Peyer's patch (tissue), 4 donors: ENCODE data around the gene CYTH3. TPM values are rescaled to one million over a fixed set of nuclear protein-coding genes. Genes with fewer than 3 reads are reported as not detected.
A peak's percentile ranks its signal among the peaks of the same experiment; 100 is the strongest.

Experiments used
- DNase-seq, 3 donors: peaks; one replicate each; pipeline ENCODE4 v3.0.0-alpha.2; 2017 to 2019
- H3K27ac ChIP-seq, 4 donors: fragments of 200-600 bp; sonication (generic); one replicate each; pipeline ENCODE4 v1.5.1; 2016 to 2019
- H3K27me3 ChIP-seq, 2 donors: fragments of 200-600 bp; sonication (generic); one replicate each; pipeline ENCODE4 v1.5.1; 2019
- H3K36me3 ChIP-seq, 3 donors: fragments of 200-600 bp; sonication (generic); one replicate each; pipeline ENCODE4 v1.5.1; 2016 to 2019
- H3K4me1 ChIP-seq, 4 donors: fragments of 200-600 bp; sonication (generic); one replicate each; pipeline ENCODE4 v1.5.1; 2016 to 2019
- H3K4me3 ChIP-seq, 4 donors: fragments of 200-600 bp; sonication (generic); 1 replicate in 3 of 4; 2 replicates in 1 of 4; pipeline ENCODE4 v1.5.1; 2016 to 2019; ENCODE audit warnings: mild to moderate bottlenecking in 1 of 4
- H3K9me3 ChIP-seq, 4 donors: fragments of 200-600 bp; sonication (generic); one replicate each; pipeline ENCODE4 v1.5.1; 2016 to 2019; ENCODE audit warnings: mild to moderate bottlenecking in 1 of 4
- POLR2A ChIP-seq, 2 donors: fragments of 450-650 bp; IDR thresholded peaks; one replicate each; pipeline ENCODE4 v1.5.1; 2017; ENCODE audit warnings: antibody characterized with exemption in 2 of 2, mild to moderate bottlenecking in 2 of 2, moderate library complexity in 2 of 2
- total RNA-seq, 4 donors: library from RNA; depleted of rRNA; stranded (reverse); fragments of >200 nt; gene quantifications; one replicate each; pipeline ENCODE4 v1.1.0, GENCODE V29; 2016
- TF ChIP-seq, protein P1 (sequence below), 6 experiments: fragments of 450-650 bp in 4 of 6; fragments of 200-600 bp in 2 of 6; sonication (generic) in 1 of 6; IDR thresholded peaks; one replicate each; pipeline ENCODE4 v1.5.1; 2017 to 2019; ENCODE audit warnings: antibody characterized with exemption in 6 of 6, mild to moderate bottlenecking in 3 of 6, moderate library complexity in 1 of 6

Gene CYTH3
- total RNA-seq, 4 donors from 2014 or later = 19.0 to 70.7 (median 45.6) TPM

DNA sequence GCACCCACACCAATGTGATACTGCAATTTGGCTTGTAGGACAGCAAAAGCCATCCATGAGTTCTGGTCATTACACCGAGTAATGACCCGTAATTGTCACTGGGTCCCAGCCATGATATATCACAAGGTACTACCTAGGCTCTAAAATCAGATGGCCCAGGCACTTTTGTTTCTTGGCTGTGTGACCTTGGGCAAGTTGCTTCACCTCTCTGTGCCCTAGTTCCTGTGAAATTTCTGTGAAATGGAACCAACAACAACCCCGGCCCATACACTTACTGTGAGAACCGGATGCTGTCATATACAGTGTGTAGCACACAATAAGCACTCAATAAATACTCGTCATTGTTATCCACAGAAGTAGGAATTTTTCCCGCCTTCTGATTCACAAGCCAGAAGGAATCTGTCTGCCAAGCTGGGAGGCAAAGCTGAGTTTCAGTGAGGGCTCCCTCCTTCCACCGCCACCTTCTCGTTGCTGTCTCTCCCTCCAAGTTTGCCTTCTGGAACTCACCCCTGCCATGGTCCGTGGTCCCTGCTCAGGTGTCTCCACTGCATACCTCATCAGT is 6.4 kb upstream of the CYTH3 start:
- no peak overlapping the region for H3K4me3 ChIP-seq
- DNase-seq = peak in 1 of 3 donors; percentile 17
- H3K27me3 ChIP-seq = no peaks in the 10 kb centered on the region
- H3K27ac ChIP-seq = no peak overlapping the region
- H3K4me1 ChIP-seq = peaks cover 0 to 2% (median 0%) of the 10 kb centered on the region in 4 donors
- no peaks in the 10 kb centered on the region for H3K9me3 ChIP-seq
- H3K36me3 ChIP-seq = no peaks in the 10 kb centered on the region
- TF ChIP-seq POLR2A (IDR thresholded peaks at IDR 0.05) = no peak
- TF ChIP-seq, protein P1, sequence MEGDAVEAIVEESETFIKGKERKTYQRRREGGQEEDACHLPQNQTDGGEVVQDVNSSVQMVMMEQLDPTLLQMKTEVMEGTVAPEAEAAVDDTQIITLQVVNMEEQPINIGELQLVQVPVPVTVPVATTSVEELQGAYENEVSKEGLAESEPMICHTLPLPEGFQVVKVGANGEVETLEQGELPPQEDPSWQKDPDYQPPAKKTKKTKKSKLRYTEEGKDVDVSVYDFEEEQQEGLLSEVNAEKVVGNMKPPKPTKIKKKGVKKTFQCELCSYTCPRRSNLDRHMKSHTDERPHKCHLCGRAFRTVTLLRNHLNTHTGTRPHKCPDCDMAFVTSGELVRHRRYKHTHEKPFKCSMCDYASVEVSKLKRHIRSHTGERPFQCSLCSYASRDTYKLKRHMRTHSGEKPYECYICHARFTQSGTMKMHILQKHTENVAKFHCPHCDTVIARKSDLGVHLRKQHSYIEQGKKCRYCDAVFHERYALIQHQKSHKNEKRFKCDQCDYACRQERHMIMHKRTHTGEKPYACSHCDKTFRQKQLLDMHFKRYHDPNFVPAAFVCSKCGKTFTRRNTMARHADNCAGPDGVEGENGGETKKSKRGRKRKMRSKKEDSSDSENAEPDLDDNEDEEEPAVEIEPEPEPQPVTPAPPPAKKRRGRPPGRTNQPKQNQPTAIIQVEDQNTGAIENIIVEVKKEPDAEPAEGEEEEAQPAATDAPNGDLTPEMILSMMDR (IDR thresholded peaks at IDR 0.05) = no peak

GRCh38 chr7:6277476-6277875 is 5.1 kb upstream of the CYTH3 start:
- DNase-seq = no peak
- H3K36me3 ChIP-seq = no peaks in the 10 kb centered on the region
- TF ChIP-seq, protein P1 (IDR thresholded peaks at IDR 0.05) = no peak
- no peak for TF ChIP-seq POLR2A (IDR thresholded peaks at IDR 0.05)

DNA sequence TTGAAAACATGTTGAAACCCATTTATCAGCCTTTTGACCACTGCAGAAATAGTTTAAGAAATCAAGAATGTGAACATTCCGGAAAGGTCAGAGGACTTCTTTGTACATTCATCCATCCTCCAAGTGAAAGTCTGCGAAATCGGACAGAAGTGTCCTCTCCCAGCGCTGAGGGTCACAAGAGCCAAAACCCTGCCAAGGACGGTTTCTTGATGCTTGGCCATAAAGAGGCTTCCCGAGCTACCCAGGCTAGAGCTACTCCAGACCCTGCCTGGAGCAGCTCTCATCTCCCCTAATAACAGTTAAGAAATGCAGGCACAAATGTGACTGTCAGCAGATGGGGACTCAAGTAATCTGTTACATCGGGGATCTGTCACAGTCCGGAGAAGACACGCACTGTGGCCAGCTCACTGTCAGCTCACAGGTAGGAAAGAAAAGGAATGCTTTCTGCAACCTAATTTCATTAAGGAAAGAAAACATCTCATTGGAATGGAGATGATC is 4.5 kb upstream of the CYTH3 start:
- Histone ChIP-seq H3K9me3 (no peaks in the 10 kb centered on the region), H3K27ac (no peak overlapping the region), H3K27me3 (no peaks in the 10 kb centered on the region), H3K36me3 (no peaks in the 10 kb centered on the region), H3K4me3 (no peak overlapping the region), H3K4me1 (peaks cover 0 to 14% (median 1%) of the 10 kb centered on the region in 4 donors)
- TF ChIP-seq POLR2A (IDR thresholded peaks at IDR 0.05) = no peak
- TF ChIP-seq, protein P1 (IDR thresholded peaks at IDR 0.05) = no peak
- peak in 1 of 3 donors; percentile 29 for DNase-seq

More at GRCh38 chr7:6277476-6277875, 5.1 kb upstream of the CYTH3 start:
- Histone ChIP-seq H3K27ac (no peak overlapping the region), H3K27me3 (no peaks in the 10 kb centered on the region), H3K9me3 (no peaks in the 10 kb centered on the region), H3K4me1 (peaks cover 0 to 14% (median 0%) of the 10 kb centered on the region in 4 donors), H3K4me3 (no peak overlapping the region)

DNA sequence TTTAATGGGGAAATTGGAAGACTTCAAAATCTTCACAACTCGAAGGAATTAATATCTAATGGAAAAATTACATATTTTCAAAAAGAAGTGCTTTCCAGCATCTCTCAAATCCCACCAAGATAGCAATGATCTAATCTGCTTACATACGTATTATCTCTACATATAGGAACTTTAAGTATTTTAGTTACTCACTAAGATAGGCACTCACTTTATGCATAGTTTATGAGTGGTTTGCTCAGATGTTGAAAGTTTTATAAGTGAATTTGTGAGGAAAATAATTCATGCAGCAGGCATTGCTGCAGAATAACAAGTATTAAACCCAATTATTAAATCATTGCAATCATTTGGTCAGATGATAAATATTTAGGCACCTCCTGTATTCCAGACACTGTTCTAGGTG is 2.3 kb upstream of the CYTH3 start:
- Histone ChIP-seq H3K36me3 (no peaks in the 10 kb centered on the region), H3K9me3 (no peaks in the 10 kb centered on the region), H3K4me1 (peaks cover 0 to 31% (median 5%) of the 10 kb centered on the region in 4 donors), H3K27ac (no peak overlapping the region), H3K4me3 (no peak overlapping the region), H3K27me3 (no peaks in the 10 kb centered on the region)
- no peak for DNase-seq
- TF ChIP-seq POLR2A (IDR thresholded peaks at IDR 0.05) = no peak
- TF ChIP-seq, protein P1 (IDR thresholded peaks at IDR 0.05) = no peak

DNA sequence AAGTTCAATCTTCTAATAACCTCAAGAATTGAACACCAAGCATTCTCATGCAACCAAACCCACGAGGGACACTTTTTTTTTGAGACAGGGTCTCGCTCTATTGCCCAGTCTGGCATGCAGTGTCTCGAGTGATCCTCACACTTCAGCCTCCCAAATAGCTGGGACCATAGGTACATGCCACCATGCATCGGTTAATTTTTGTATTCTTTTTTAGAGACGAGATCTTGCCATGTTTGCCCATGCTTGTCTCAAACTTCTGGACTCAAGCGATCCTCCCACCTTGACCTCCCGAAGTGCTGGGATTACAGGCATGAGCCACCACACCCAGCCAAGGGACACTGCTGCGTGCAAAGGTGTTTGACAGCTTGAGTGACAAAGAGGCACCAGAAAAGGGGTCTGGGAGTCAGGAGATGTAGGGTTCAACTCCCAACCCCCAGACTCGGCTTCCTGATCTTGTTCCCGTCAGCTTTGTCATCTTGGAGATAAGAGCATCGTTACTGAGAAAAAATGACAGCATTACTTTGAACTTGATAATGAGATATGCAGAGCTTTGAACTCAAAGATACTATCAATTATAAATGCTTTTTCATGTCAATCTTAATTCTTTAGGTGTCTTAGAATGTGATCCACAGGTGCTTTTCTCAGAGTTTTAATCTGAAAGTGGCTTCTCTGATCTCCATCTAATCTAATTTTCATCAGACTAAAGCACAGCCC is 1.6 kb upstream of the CYTH3 start:
- Histone ChIP-seq H3K4me3 (no peak overlapping the region), H3K36me3 (no peaks in the 10 kb centered on the region), H3K4me1 (peaks cover 0 to 38% (median 5%) of the 10 kb centered on the region in 4 donors), H3K27me3 (no peaks in the 10 kb centered on the region), H3K9me3 (no peaks in the 10 kb centered on the region), H3K27ac (peak overlapping the region in 1 of 4 donors; percentile 88)
- DNase-seq = peak in 1 of 3 donors; percentile 26
- TF ChIP-seq, protein P1 (IDR thresholded peaks at IDR 0.05) = no peak
- TF ChIP-seq POLR2A (IDR thresholded peaks at IDR 0.05) = no peak
